HG02870 (cell line): ENCODE results near the gene HPS5.
A peak's percentile ranks its signal among the peaks of the same experiment; 100 is the strongest.
"Not testable (repeated sequence)": the region's sequence is repeated elsewhere in the genome, so short reads cannot be mapped to it uniquely, and the experiment has no call there.

Experiments used
- ATAC-seq: cut with Tn5 transposase; IDR thresholded peaks from one replicate; pipeline ENCODE4 v1.9.1; 2021; ENCODE audit warnings: mild to moderate bottlenecking, moderate library complexity; ENCODE audit not compliant: unreplicated experiment

Gene HPS5

GRCh38 chr11:18280438-18281045 lies 41.4 kb downstream of the HPS5 start:
- ATAC-seq: peak; percentile 90

DNA sequence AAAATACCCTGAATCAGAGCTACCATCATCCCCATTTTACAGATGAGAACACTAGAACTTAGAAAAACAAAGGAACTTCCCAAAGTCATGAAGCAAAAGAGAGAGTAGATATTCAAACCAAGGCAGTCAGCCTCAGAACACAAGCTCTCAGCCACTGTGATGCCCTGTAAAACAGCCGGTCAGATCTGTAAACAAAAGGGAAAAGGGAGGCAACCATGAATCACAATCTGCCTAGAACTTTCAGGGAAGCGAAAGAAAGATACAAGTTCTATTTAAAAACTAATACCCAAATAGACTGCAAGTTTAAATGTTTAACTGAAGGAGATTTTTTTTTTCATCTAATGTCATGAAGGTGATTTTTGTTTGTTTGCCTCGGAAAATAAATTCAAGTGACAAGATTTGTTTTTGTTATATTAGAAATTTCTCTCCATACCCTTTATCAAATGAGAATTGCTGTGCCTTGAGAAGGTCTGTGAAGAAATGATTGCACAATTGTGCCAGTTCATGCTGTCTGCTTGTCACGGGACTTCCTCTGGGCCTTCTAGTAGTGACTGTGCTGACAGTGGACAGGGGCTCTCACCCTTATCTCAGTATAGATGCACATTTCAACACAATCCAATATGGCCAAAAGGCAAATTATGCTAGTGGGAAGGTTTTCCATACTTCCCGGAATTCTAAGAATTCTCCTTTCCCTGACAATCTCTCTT lies 44.2 kb downstream of the HPS5 start:
- ATAC-seq: no peak

GRCh38 chr11:18271206-18271605 lies 50.7 kb downstream of the HPS5 start:
- no peak for ATAC-seq

DNA sequence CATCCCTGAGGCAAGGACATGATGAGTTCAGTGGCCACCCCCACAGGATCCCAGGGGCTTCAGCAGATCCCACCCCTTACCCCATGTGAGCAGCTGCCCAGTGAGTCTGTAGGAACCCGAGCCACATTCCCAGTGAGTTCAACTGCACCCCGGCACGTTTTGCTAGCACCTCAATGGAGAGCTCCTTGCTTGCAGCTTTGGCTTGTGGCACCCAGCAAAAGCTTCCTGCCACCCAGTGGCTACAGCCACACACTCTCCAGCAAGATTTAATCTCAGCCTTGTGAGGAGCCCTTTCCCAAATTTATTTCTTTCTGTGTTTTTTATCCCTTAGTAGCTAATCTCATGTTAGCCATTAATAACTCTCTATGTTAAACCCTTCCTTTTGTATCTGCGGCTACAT lies 51.8 kb downstream of the HPS5 start:
- ATAC-seq: no peak

GRCh38 chr11:18269252-18269651 lies 52.7 kb downstream of the HPS5 start:
- ATAC-seq: not testable (repeated sequence)

- ATAC-seq: peak; percentile 38
Measured at GRCh38 chr11:18267335-18268133, 54.4 kb downstream of the HPS5 start.

- no peak for ATAC-seq
Measured at GRCh38 chr11:18265949-18266348, 56.0 kb downstream of the HPS5 start, which contains the start of gene SAA1. Gene SAA1 (plus strand): TSS chr11:18266264. CDS start chr11:18266888, 624 bp downstream.

DNA sequence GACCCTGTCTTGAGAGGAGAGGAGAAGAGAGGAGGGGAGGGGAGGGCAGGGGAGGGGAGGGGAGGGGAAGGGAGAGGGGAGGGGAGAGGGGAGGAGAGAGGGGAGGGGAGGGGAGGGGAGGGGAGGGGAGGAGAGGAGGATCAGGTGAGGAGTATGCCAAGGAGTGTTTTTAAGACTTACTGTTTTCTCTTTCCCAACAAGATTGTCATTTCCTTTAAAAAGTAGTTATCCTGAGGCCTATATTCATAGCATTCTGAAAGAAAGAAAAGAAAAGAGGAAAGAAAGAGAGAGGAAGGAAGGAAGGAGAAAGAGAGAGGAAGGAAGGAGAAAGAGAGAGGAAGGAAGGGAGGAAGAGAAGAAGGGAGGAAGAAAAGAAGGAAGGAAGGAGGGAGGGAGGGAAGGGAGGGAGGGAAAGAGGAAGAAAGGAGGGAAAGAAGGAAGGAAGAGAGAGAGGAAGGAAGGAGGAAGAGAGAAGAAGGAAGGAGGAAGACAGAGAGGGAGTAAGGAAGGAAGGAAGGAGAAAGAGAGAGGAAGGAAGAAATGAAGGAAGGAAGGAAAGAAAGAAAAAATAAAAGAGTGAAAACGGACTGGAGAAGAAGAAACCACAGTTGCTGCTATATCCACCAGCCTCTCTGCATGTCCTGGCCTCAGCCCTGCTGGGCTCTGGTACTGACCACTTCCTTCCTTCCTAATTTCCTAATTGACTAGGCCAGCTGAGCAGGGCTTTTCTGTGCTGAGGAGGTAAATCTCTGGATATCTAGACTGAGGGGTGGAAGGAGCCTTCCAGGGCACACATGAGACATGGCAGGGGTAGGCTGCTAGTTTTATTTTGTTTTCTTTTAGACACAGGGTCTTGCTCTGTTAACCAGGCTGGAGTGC lies 57.0 kb downstream of the HPS5 start:
- ATAC-seq: no peak

DNA sequence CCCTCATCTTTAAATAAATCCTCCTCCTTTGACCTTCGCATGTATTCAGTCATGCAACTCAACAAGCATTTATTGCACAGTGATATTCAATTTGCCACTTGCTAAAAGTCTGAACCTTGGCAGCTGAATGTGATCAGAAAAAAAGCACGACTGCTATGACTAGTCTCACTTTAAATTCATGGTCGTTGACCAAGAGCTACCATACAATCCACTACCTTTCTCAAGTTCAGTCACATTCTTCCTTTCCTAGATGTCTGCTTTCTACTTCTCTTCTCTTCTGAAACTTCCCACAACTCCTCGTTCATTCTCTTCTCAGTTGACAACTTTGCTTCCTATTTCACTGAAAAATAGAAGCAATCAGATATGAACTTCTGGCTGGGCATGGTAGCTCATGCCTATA lies 57.9 kb downstream of the HPS5 start:
- ATAC-seq: peak; percentile 45

- ATAC-seq: not testable (repeated sequence)
Measured at GRCh38 chr11:18262681-18263350, 59.1 kb downstream of the HPS5 start.

GRCh38 chr11:18261721-18262120 lies 60.2 kb downstream of the HPS5 start:
- ATAC-seq: no peak

GRCh38 chr11:18259259-18259658 lies 62.7 kb downstream of the HPS5 start:
- ATAC-seq: no peak

DNA sequence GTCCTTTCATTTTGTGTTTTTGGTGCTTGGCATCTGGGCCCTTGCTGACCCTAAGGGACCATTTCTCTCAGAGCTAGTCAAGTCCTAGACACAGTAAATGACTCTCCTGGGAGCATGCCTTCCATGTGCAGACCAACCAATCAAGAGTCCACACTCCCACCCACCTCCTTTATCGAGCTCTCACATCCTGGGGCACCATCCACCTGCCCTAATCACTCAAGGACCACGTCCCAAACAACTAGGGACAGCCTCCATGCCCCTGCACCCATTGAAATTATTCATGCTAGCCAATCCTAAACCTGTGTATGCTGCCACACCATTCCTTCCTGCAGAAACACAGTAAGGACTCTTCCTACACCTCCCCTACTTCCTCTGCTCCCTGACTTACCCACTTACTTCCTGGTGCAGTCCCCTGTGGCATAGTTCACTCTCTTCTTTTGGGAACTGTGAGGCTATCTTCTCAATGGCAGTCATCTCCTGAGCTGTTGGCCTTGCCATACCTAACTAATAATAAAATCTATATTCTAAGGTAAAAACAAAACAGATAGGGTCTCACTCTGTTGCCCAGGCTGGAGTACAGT lies 67.1 kb downstream of the HPS5 start:
- ATAC-seq: no peak

DNA sequence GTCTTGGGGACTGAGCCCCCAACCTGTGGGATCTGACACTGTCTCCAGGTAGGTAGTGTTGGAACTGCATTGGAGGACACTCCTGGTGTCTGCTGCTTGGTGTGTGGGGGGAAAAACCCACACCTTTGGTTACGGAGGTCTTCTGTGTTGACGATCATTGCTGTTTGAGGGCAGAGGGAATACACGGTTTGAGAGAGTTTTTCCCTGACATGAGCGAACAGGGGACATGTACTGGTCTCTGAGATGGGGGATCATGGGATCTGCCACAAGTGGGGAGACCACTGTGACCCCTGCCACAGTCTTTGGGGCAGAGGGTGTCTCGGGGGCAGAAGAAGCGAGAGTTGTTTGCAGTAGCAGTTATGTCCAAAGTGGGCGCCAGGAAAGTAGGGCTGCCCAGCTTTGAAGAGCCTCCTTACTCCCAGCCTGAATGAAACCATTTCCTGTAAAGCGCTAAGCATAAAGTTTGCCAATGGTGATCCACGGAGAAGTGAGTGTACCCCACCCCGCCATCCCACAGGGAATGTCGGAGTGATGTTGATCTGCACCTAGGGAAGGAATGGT lies 68.1 kb downstream of the HPS5 start:
- ATAC-seq: no peak

DNA sequence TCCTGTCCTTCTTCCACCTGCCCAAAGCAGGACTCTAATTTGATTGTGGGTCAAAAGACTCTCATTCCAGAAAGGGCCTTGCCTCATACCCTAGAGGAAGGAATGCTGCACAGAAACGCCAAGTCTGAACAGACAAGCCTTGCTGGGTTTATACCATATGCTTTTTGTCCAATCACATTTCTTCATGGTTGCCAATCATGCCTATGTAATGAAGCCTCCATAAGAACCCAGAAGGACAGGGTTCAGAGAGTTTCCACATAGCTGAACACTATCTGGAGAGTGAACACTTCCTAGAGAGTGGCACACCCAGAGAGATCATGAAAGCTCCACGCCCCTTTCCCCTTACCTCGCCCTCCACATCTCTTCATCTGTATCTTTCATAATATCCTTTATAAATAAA lies 68.7 kb downstream of the HPS5 start:
- ATAC-seq: no peak

GRCh38 chr11:18248561-18248960 lies 73.4 kb downstream of the HPS5 start, which contains the start of gene SAA2:
Gene SAA2 (minus strand): TSS chr11:18248668. CDS start chr11:18248011, 657 bp downstream.
- no peak for ATAC-seq

GRCh38 chr11:18247191-18247581 lies 74.8 kb downstream of the HPS5 start:
- peak; percentile 26 for ATAC-seq

DNA sequence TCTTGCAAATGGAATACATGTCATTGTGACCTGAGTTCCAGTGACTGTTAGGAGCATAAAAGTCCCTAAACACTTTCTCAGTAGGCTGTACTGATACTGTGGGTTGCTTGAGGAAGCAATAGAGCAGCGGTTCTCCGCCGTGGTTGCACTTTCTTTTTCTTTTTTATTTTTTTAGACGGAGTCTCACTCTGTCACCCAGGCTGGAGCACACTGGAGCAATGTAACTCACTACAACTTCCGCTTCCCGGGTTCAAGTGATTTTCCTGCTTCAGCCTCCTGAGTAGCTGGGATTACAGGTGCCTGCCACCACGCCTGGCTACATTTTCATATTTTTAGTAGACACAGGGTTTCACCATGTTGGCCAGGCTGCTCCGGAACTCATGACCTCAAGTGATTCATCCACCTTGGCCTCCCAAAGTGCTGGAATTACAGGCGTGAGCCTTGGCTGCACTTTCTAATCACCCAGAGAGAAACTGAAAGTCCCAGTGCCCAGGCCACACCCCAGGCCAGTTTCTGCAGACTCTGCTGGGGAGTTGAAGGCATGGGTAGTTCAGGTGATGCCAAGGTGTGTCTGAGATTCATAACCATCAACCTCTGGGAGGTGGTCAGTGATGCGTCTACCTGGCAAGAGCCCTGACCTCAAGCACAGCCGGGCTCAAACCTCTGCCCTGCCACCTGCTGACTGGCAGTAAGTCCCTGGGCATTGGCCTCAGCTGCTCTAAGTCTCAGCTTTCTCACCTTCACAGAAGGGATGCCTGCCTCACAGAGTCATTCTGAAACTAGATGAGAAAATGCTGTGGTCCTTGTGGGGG lies 75.4 kb downstream of the HPS5 start:
- peak; percentile 81 for ATAC-seq

GRCh38 chr11:18245396-18245795 lies 76.5 kb downstream of the HPS5 start:
- no peak for ATAC-seq
